SK-N-SH treated with all-trans-retinoic acid at 6 μM for 48 hours (cell line): Measurements from ENCODE around the gene NET1.
"Not testable (repeated sequence)": the region's sequence is repeated elsewhere in the genome, so short reads cannot be mapped to it uniquely, and the experiment has no call there.

ENCODE experiments used
- ARNTL ChIP-seq: fragments of 450-650 bp; formaldehyde crosslinking; IDR thresholded peaks from 2 replicates; pipeline ENCODE4 v1.5.0; 2020; ENCODE audit warnings: low read depth, mild to moderate bottlenecking, moderate library complexity, borderline replicate concordance
- CSDC2 ChIP-seq: fragments of 250-450 bp; sonication (Bioruptor Pico); IDR thresholded peaks from 2 replicates; pipeline ENCODE4 v1.5.0; 2020; ENCODE audit warnings: mild to moderate bottlenecking, moderate library complexity
- ESRRG ChIP-seq: fragments of 250-450 bp; sonication (Bioruptor Pico); IDR thresholded peaks from 2 replicates; pipeline ENCODE4 v1.6.1; 2021; ENCODE audit warnings: mild to moderate bottlenecking
- GLIS3 ChIP-seq: fragments of 250-450 bp; sonication (Bioruptor Pico); IDR thresholded peaks from 2 replicates; pipeline ENCODE4 v1.5.0; 2020; ENCODE audit warnings: mild to moderate bottlenecking, moderate library complexity
- OSR1 ChIP-seq: fragments of 250-450 bp; sonication (Bioruptor Pico); IDR thresholded peaks from 2 replicates; pipeline ENCODE4 v1.8.0; 2022; ENCODE audit warnings: moderate library complexity, mild to moderate bottlenecking, inconsistent platforms
- PPARA ChIP-seq: fragments of 250-450 bp; sonication (Bioruptor Pico); IDR thresholded peaks from 2 replicates; pipeline ENCODE4 v1.5.0; 2020; ENCODE audit warnings: mild to moderate bottlenecking, borderline replicate concordance
- TCF4 ChIP-seq: fragments of 250-450 bp; sonication (Bioruptor Pico); IDR thresholded peaks from 2 replicates; pipeline ENCODE4 v1.8.0; 2021; ENCODE audit warnings: mild to moderate bottlenecking, moderate library complexity, borderline replicate concordance
- ZC3H10 ChIP-seq: fragments of 250-450 bp; sonication (Bioruptor Pico); IDR thresholded peaks from 2 replicates; pipeline ENCODE4 v1.5.1; 2021; ENCODE audit warnings: mild to moderate bottlenecking, moderate library complexity
- ZFP3 ChIP-seq: fragments of 250-450 bp; sonication (Bioruptor Pico); IDR thresholded peaks from 2 replicates; pipeline ENCODE4 v1.5.0; 2020; ENCODE audit warnings: mild to moderate bottlenecking, moderate library complexity
- ZNF565 ChIP-seq: fragments of 450-650 bp; formaldehyde crosslinking; conservative IDR thresholded peaks from 2 replicates; pipeline ENCODE4 v1.5.0; 2020; ENCODE audit warnings: low read depth, mild to moderate bottlenecking, moderate library complexity
- TF ChIP-seq, protein P1 (sequence below): fragments of 250-450 bp; sonication (Bioruptor Pico); IDR thresholded peaks from 2 replicates; pipeline ENCODE4 v1.8.0; 2020; ENCODE audit warnings: mild to moderate bottlenecking, moderate library complexity, borderline replicate concordance
- TF ChIP-seq, protein P2 (sequence below): fragments of 250-450 bp; sonication (Bioruptor Pico); IDR thresholded peaks from 2 replicates; pipeline ENCODE4 v1.5.1; 2021; ENCODE audit warnings: mild to moderate bottlenecking, moderate library complexity

DNA sequence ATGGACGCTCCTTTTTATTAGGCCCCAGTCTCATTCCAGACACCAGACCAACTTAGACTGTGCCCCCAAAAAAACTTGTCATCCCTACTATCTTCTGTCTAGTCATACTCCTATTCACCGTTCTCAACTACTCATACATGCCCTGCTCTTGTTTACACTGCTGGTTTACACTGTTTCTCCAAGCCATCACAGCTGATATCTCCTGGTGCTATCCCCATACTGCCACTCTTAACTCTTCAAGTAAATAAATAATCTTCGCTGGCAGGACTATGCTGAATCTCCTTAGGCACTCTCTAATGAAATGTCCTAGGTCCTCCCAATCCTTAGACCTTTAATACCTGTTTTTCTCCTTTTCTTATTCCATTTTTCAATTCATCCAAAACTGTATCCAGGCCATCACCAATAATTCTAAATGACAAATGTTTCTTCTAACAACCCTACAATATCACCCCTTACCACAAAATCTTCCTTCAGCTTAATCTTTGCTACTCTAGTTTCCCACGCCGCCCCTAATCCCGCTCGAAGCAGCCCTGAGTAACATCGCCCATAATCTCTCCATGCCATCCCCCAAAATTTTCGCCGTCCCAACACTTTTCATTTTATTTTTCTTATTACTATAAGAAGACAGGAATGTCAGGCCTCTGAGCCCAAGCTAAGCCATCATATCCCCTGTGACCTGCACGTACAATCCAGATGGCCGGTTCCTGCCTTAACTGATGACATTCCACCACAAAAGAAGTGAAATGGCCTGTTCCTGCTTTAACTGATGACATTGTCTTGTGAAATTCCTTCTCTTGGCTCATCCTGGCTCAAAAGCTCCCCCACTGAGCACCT, 63.8 kb downstream of the NET1 start:
- TF ChIP-seq, protein P1, sequence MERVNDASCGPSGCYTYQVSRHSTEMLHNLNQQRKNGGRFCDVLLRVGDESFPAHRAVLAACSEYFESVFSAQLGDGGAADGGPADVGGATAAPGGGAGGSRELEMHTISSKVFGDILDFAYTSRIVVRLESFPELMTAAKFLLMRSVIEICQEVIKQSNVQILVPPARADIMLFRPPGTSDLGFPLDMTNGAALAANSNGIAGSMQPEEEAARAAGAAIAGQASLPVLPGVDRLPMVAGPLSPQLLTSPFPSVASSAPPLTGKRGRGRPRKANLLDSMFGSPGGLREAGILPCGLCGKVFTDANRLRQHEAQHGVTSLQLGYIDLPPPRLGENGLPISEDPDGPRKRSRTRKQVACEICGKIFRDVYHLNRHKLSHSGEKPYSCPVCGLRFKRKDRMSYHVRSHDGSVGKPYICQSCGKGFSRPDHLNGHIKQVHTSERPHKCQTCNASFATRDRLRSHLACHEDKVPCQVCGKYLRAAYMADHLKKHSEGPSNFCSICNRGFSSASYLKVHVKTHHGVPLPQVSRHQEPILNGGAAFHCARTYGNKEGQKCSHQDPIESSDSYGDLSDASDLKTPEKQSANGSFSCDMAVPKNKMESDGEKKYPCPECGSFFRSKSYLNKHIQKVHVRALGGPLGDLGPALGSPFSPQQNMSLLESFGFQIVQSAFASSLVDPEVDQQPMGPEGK (CRISPR knock-in tag): not testable (repeated sequence)
- TF ChIP-seq OSR1 (CRISPR knock-in tag); GLIS3 (CRISPR knock-in tag); ZC3H10 (CRISPR knock-in tag); TCF4 (CRISPR knock-in tag); CSDC2 (CRISPR knock-in tag); ZNF565 (CRISPR knock-in tag); ARNTL (CRISPR knock-in tag); ESRRG; ZFP3 (CRISPR knock-in tag); PPARA (CRISPR knock-in tag): not testable (repeated sequence)
- TF ChIP-seq, protein P2, sequence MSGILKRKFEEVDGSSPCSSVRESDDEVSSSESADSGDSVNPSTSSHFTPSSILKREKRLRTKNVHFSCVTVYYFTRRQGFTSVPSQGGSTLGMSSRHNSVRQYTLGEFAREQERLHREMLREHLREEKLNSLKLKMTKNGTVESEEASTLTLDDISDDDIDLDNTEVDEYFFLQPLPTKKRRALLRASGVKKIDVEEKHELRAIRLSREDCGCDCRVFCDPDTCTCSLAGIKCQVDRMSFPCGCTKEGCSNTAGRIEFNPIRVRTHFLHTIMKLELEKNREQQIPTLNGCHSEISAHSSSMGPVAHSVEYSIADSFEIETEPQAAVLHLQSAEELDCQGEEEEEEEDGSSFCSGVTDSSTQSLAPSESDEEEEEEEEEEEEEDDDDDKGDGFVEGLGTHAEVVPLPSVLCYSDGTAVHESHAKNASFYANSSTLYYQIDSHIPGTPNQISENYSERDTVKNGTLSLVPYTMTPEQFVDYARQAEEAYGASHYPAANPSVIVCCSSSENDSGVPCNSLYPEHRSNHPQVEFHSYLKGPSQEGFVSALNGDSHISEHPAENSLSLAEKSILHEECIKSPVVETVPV (CRISPR knock-in tag): not testable (repeated sequence)
